Occipital lobe (tissue), 2 donors: ENCODE measurements around the gene CA7. TPM values are rescaled to one million over a fixed set of nuclear protein-coding genes. Genes with fewer than 3 reads are reported as not detected.
A peak's percentile ranks its signal among the peaks of the same experiment; 100 is the strongest.

Experiments
- DNase-seq: peaks from one replicate; lab custom pipeline; 2025; lab: John Stamatoyannopoulos, UW
- total RNA-seq: library from RNA; depleted of rRNA; stranded (reverse); fragments of >200 nt; gene quantifications from one replicate; pipeline ENCODE4 v1.2.3, GENCODE V29; 2014

Gene CA7
- total RNA-seq, 1 donor from 2014 or later, result not detected

DNA sequence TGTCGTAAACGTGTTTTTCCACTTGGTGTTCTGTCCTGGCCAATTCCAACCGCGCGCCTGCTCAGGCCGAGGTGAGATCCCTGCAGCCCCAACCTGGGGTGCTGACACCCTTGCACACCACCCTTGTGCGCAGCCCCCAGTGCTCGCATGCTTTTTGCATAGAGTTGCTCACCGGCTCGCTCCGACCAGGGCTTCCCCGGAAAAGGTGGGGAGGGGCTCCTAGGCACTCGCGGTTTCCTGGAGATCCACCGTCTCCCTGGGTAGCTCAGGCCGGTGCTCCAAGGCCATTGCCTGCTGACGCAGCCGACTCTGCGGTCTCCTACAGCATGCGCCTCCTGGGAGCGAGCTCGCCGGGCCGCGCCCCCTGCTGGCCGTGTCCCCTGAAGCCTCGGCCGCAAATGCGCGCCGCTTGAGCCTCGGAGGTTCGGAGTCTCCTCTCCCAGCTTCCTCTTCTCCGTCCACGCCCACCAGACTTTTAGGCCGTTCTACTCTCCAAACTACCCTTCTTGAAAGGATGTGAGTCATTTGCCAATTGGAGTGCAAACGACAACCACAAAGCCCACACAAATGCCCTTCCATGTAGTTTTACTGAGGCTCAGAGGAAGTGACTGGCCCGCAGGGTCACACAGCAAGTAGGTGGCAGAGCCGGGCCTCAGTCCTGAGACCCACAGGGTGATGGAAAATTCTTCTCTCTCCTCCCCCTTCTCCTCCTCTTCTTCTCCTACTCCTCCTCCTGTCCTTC lies 28.9 kb downstream of the CA7 start:
- peak; percentile 86 for DNase-seq

GRCh38 chr16:66873685-66874055 lies 29.5 kb downstream of the CA7 start:
- no peak for DNase-seq

GRCh38 chr16:66874079-66874775 lies 30.0 kb downstream of the CA7 start:
- DNase-seq, result no peak

GRCh38 chr16:66878067-66878466 lies 33.9 kb downstream of the CA7 start:
- no peak for DNase-seq

DNA sequence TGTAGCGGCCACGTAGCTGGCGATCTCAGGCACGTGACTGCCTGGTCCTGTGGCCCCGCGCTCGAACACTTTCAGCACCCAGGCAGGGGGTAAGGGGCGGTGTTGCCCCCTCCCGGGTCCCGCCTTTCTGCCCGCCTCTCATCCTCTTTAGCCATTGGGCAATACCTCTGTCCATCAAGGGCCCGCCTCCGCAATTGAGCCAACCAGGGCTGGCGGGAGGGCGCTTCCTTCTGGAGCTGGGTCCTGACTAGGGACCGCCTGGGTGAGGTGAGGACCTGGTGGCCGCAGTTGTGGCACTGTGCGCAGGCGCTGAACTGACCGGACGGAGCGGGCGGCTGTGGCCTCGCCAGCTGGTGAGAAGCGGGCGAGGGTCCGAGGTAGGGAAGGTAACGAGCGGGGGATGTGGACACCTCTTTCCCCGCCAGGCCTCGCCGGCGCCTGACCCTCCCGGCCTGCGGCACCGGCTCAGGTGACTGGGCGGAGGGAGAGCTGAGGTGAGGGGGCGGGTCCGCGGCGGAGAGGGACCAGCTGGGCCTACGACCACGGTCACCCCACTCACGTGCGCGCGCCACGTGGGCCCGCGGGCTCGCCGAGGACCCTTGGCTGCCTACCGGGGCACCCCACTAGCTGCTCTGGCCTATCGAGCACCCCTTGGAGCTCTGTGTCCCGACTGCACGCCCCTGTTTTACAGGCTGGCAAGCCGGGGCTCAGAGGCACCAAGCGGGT lies 36.2 kb downstream of the CA7 start, which contains the start of gene PDP2:
TSS of gene PDP2 (plus strand) at position 228 of the 726 bp plus-strand sequence. CDS start 3,770 bp downstream, outside the sequence.
- DNase-seq, result peak; percentile 97

DNA sequence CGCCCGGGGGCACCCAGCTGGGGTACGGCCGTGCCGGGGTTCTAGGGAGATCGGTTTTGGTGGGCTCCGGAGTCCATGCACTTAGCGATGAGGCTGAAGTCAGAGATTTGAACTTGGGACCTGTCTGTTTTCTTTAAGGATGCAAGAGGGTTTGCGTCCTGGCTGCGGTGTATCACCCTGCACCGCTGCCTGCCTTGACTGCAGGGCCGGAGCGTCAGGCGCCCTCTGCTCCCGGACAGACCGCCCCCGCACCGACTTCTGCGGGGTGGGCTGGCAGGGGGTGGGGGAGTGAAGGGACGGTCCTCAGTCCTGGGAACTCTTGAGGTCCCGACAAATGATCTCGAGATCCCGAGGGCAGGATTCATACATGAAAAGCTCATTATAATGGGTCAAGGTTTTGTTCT lies 36.8 kb downstream of the CA7 start:
- no peak for DNase-seq

GRCh38 chr16:66881560-66881959 lies 37.3 kb downstream of the CA7 start:
- no peak for DNase-seq

DNA sequence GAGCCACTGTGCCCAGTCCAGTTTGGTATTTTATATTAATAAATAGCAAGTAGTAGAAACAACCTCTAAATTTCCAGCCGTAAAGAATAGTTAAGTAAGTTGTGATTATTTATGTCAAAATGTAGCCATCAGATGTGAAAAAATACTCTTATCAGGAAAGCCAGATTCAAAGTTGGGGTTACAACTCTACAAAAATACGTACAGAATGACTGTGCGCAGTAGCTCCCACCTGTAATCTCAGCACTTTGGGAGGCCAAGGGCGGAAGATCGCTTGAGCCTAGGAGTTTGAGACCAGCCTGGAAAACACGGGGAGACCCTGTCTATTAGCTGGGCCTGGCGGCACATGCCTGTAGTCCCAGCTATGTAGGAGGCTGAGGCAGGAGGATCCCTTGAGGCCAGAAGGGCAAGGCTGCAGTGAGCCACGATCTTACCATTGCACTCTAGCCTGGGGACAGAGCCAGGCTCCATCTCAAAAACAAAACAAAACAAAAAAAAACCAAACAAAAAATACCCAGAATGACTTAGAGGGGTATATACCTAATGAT lies 37.8 kb downstream of the CA7 start:
- DNase-seq, result no peak

DNA sequence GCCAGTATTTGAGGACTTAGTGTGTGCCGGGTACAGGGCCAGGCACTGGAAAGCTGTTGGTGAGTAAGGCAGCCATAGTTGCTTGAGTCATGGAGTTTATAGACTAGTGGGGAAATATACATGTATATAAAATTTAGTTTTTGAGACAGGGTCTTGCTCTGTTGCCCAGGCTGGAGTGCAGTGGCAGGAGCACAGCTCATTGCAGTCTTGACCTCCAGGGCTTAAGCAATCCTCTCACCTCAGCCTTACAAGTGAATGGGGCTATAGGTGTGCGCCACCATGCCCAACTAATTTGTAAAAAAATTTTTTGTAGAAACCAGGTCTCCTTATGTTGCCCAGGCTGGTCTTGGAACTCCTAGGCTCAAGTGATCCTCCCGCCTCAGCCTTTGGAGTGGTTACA lies 38.5 kb downstream of the CA7 start:
- DNase-seq, result no peak

DNA sequence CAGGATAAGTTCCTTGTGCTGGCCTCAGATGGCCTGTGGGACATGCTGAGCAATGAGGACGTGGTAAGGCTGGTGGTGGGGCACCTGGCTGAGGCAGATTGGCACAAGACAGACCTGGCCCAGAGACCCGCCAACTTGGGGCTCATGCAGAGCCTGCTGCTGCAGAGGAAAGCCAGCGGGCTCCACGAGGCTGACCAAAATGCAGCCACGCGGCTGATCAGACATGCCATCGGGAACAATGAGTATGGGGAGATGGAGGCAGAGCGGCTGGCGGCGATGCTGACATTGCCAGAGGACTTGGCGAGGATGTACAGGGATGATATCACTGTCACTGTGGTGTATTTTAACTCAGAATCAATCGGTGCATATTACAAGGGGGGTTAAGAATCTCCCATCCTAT lies 41.3 kb downstream of the CA7 start:
- DNase-seq, result no peak

- no peak for DNase-seq
Measured at GRCh38 chr16:66886321-66886720, 42.1 kb downstream of the CA7 start.

DNA sequence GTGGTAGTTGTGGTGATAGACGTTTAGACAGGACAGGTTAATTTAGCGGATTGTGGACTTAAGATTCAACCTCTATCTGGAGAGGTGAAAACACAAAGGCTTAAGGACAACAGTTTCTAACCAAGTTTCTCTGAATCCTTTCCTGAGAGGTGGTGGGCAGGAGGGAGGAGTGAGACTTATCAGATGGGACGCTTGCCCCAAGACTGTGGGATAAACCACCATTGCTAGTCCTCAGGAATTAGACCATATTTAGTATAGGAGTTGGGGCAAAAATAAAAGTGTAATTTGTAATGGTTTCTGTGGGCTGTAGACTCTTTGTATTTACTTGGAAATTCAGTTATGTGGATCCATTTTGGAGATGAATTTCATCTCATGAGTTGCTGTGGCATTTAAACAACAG lies 42.7 kb downstream of the CA7 start:
- no peak for DNase-seq

DNA sequence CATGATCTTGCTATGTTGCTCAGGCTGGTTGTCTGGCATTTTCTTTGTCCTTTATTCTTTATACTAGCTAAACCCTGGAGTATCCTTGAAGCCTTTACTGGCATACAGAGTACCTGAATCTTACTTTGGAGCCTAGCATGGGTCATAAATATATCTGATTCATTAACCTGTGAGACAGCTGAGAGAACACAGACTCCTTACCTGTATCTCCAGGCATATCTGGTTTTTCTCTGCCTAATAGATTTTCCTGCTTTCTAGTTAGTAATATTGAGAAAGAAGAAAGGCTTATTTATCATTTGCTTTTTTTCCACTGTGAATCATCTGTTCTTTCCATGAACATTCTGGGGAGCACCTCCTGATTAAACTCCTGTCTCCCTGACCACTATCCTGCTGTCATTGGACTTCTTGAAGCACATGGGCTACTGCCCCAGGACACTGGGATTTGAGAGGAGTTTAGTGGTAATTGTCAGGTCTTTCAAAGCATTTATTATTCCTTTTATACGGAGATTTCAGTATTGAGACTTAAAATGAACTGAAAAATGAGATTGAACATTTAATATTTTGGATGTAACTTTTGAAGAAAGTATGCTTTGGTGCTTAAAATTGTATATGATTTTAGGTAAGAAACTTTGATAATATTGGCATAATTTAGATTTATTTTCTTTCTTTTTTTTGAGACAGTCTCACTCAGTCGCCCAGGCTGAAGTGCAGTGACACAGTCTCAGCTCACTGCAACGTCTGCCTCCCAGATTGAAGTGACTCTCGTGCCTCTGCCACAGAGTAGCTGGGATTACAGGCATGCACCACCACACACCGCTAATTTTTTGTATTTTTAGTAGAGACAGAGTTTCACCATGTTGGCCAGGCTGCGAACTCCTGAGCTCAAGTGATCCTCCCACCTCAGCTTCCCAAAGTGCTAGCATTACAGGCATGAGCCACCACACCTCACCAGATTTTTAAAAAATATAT lies 44.7 kb downstream of the CA7 start:
- no peak for DNase-seq

- no peak for DNase-seq
Measured at GRCh38 chr16:66889622-66890021, 45.4 kb downstream of the CA7 start.

GRCh38 chr16:66890799-66891198 lies 46.6 kb downstream of the CA7 start:
- DNase-seq, result no peak

GRCh38 chr16:66891360-66891759 lies 47.1 kb downstream of the CA7 start:
- DNase-seq, result no peak

DNA sequence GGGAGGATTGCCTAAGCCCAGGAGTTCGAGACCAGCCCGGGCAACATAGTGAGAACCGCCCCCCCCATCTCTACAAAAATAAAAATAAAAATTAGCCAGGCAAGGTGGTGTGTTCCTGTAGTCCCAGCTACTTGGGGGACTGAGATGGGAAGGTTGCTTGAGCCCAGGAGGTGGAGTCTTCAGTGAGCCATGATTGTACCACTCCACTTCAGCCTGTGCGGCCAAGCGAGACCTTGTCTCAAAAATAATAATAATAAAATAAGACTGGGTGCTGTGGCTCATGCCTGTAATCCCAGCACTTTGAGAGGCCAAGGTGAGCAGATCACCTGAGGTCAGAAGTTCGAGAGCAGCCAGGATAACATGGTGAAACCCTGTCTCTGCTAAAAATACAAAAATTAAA lies 47.6 kb downstream of the CA7 start:
- no peak for DNase-seq

- no peak for DNase-seq
Measured at GRCh38 chr16:66894055-66894454, 49.8 kb downstream of the CA7 start.

DNA sequence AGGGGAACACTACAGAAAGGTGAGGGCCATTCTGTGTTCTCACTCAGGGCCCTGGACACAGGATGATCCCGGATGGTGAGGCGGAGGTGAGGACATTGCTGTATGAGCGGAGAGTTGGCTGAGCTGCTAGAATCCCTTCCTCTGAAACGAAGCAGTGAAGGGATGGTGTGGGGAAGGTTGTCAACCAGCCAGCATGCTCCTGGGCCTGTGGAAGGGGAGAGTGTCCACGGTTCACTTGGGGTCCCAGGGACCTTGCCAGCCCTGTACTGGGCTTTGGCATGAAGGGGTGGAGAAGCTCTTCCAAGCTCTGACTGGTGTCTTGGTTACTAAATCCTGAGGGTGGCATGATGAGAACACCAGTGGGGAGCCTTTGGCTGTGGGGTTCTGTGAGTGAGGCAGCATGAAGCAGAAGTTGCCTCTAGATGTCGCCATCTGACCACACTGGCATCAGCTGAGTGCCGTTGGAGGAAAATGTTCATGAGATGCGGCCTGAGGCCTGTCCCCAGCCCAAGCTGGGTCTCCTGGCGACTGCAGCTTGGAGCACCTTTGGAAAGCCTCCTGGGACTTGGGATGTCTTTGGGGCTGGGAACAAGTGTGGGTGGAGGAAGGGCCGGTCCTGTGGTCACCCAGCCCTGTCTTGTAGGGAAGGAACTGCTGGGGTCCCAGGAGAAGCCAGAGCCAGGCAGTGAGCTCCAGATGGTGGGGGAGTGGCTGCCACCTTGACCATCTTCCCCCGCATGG lies 50.9 kb downstream of the CA7 start:
- peak; percentile 55 for DNase-seq

DNA sequence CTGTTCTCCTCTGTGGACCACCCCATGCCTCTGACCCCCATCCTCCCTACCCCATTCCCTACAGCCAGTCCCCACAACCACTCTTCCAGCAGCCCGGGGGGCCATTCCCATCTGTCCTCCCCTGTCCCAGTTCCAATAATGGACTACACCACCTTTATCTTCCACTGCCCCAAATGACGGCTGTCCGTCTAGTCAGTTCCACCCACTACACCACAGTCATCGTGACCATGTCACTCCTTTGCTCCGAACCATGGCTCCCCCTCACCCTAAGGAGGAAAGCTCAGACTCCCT lies 51.4 kb downstream of the CA7 start:
- no peak for DNase-seq
